ENCODE measurements around the gene HM13.

DNA sequence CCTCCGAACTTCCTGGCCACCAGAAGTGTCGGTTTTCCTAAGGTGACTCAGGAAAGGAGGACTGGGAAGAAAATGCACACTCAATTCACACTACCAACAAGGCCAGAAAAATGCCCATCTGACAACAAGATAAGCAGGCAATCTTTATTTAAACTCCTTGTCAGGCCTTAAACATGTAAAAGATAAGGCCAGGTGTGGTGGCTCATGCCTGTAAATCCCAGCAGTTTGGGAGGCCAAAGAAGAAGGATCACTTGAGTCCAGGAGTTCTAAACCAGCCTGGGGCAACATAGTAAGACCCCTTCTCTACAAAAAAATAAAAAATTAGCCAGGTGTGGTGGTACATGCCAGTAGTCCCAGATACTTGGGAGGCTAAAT is 83.2 kb downstream of the HM13 start:
- TF ChIP-seq TAF1 (IDR thresholded peaks at IDR 0.05; ENCODE audit: borderline replicate concordance, low read depth, low read length) (no peak), POLR2A (IDR thresholded peaks at IDR 0.05; ENCODE audit: low read depth, low read length) (no peak)

Data from GM12892 (cell line).